ENCODE results near the gene WIPF2. TPM values are rescaled to one million over a fixed set of nuclear protein-coding genes. Genes with fewer than 3 reads are reported as not detected.

The WIPF2 gene
- total RNA-seq, 1 experiment from 2014 or later = 23.0 TPM

DNA sequence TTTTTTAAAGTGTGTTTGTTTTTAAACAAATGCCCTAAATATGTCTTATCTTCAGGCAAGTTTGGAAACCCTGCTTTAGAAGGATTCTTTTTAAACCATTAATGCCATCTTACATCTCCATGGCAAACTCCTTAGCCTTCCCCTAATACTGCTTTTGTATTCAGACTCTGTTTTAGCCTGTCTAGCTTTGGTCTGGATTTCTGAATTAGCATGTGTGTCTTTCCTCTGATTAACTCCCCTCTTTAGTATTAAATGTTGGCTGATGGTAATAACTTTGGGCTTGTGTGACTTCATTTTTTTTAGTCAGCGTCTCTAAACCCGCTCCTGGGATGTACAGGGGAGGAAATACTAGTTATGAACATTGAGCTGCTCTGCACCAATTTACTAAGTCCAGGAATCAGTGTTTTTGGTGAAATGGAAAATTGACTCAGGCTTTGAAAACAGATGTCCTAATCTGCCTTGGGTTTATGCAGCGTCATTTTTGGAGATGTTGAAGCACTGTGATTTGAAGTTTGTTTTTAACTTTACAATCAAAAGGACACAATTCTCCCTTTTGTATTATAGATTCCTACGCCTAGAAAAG is 22.2 kb downstream of the WIPF2 start:
- H3K27ac Mint-ChIP-seq = peak overlapping the region; percentile 31; the same call in 1 of the 2 replicates
- CTCF ChIA-PET = interaction anchor here (1.2 to 4.8 kb wide), 4 partner anchors 23 to 114 kb away, joined by 3 to 35 read pairs (median 5); partner anchors contain the start of gene WIPF2
- H3K36me3 Mint-ChIP-seq = no peaks in the 10 kb centered on the region; the same call in 1 of the 2 replicates
- no peak for DNase-seq (ENCODE audit: low spot score)
- H3K4me1 Mint-ChIP-seq = no peaks in the 10 kb centered on the region
- POLR2A ChIA-PET = no interaction called here
- H3K4me3 Mint-ChIP-seq = no peak overlapping the region
- ATAC-seq = no peak
- no peaks in the 10 kb centered on the region for H3K27me3 Mint-ChIP-seq (ENCODE audit: low read depth)
- no peaks in the 10 kb centered on the region for H3K9me3 Mint-ChIP-seq
- no peak for TF ChIP-seq FOXP1 (CRISPR knock-in tag; IDR thresholded peaks at IDR 0.05; ENCODE audit: borderline replicate concordance)
- no peak for TF ChIP-seq ZNF138 (CRISPR knock-in tag; conservative IDR thresholded peaks at IDR 0.05)
- TF ChIP-seq, protein P1, sequence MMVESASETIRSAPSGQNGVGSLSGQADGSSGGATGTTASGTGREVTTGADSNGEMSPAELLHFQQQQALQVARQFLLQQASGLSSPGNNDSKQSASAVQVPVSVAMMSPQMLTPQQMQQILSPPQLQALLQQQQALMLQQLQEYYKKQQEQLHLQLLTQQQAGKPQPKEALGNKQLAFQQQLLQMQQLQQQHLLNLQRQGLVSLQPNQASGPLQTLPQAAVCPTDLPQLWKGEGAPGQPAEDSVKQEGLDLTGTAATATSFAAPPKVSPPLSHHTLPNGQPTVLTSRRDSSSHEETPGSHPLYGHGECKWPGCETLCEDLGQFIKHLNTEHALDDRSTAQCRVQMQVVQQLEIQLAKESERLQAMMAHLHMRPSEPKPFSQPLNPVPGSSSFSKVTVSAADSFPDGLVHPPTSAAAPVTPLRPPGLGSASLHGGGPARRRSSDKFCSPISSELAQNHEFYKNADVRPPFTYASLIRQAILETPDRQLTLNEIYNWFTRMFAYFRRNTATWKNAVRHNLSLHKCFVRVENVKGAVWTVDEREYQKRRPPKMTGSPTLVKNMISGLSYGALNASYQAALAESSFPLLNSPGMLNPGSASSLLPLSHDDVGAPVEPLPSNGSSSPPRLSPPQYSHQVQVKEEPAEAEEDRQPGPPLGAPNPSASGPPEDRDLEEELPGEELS (CRISPR knock-in tag; IDR thresholded peaks at IDR 0.05) = no peak
- TF ChIP-seq AFF4 (CRISPR knock-in tag; IDR thresholded peaks at IDR 0.05; ENCODE audit: borderline replicate concordance) = no peak
- no peak for TF ChIP-seq ZNF416 (CRISPR knock-in tag; IDR thresholded peaks at IDR 0.05)

GRCh38 chr17:40242774-40243173 is 23.7 kb downstream of the WIPF2 start:
- TF ChIP-seq, protein P1 (CRISPR knock-in tag; IDR thresholded peaks at IDR 0.05) = no peak
- TF ChIP-seq TP53 (CRISPR knock-in tag; IDR thresholded peaks at IDR 0.05) = no peak
- H3K27me3 Mint-ChIP-seq (ENCODE audit: low read depth) = no peaks in the 10 kb centered on the region
- no peaks in the 10 kb centered on the region for H3K4me1 Mint-ChIP-seq
- POLR2A ChIA-PET = no interaction called here
- ATAC-seq = no peak
- CTCF ChIA-PET = interaction anchor here (1.8 to 4.8 kb wide), 2 partner anchors 24 to 112 kb away, joined by 7 to 35 read pairs; partner anchors contain the start of gene WIPF2
- no peak overlapping the region for H3K4me3 Mint-ChIP-seq
- H3K9me3 Mint-ChIP-seq = no peaks in the 10 kb centered on the region
- no peak overlapping the region for H3K27ac Mint-ChIP-seq
- DNase-seq (ENCODE audit: low spot score) = no peak
- H3K36me3 Mint-ChIP-seq = no peaks in the 10 kb centered on the region

DNA sequence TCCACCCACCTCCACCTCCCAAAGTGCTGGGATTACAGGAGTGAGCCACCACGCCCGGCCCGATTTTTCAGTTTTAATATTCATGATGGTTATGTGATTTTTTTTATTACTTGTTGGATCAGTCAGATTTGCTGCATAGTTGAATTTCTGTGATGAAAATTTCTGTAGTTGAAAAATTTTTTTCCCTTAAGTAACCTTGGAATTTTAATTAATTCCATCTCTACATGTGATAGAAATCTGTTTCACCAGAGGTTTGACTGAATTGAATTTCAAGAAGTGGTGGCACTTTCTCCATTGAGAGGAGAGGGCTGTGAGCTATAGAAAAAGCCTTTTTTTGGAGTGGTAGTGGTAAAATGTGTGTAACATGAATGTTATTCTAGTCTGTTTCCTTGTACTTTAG is 24.7 kb downstream of the WIPF2 start:
- CTCF ChIA-PET = interaction anchor here (0.5 to 4.8 kb wide), 4 partner anchors 9 to 111 kb away, joined by 3 to 35 read pairs (median 3); partner anchors contain the start of gene WIPF2
- Mint-ChIP-seq H3K27ac (no peak overlapping the region), H3K9me3 (no peaks in the 10 kb centered on the region), H3K4me3 (no peak overlapping the region), H3K36me3 (no peaks in the 10 kb centered on the region), H3K27me3 (ENCODE audit: low read depth) (no peaks in the 10 kb centered on the region), H3K4me1 (no peaks in the 10 kb centered on the region)
- TF ChIP-seq AFF4 (CRISPR knock-in tag; IDR thresholded peaks at IDR 0.05; ENCODE audit: borderline replicate concordance) (no peak), ATF3 (CRISPR knock-in tag; conservative IDR thresholded peaks at IDR 0.05) (no peak), ZSCAN18 (CRISPR knock-in tag; IDR thresholded peaks at IDR 0.05) (no peak), CREM (CRISPR knock-in tag; IDR thresholded peaks at IDR 0.05) (no peak), NR3C1 (CRISPR knock-in tag; conservative IDR thresholded peaks at IDR 0.05; ENCODE audit: low read depth) (no peak), TP53 (CRISPR knock-in tag; IDR thresholded peaks at IDR 0.05) (no peak), SMAD3 (CRISPR knock-in tag; IDR thresholded peaks at IDR 0.05; ENCODE audit: borderline replicate concordance) (no peak), ZNF138 (CRISPR knock-in tag; conservative IDR thresholded peaks at IDR 0.05) (no peak)
- POLR2A ChIA-PET = no interaction called here
- no peak for ATAC-seq
- DNase-seq (ENCODE audit: low spot score) = no peak

Data from WTC11 (cell line).